ENCODE data around the gene XG. TPM values are rescaled to one million over a fixed set of nuclear protein-coding genes. Genes with fewer than 3 reads are reported as not detected.

XG gene
- 10.0 and 13.4 TPM in 2 replicates for total RNA-seq

GRCh38 chrX:2751874-2752300, at the start of gene XG:
XG (plus strand) TSS chrX:2752040; CDS start chrX:2752275, 235 bp downstream.

GRCh38 chrX:2828344-2828958, 76.6 kb downstream of the XG start, which contains the start of gene GYG2:
GYG2 (plus strand) TSS chrX:2828930; CDS start chrX:2830189, 1,259 bp downstream.

Other genes starting within 250 kb of the XG start
- gene CD99, start 60.7 kb upstream of the XG start, total RNA-seq = 237 and 347 TPM in 2 replicates
- gene GYG2, start 76.9 kb downstream of the XG start, total RNA-seq = 4.5 and 9.3 TPM in 2 replicates
- 15.4 and 36.1 TPM in 2 replicates for gene ARSD, start 177.3 kb downstream of the XG start, total RNA-seq

Measured in smooth muscle cell of trachea (primary cell).